H1 (cell line): Measurements from ENCODE around the gene AAMP. TPM values are rescaled to one million over a fixed set of nuclear protein-coding genes. Genes with fewer than 3 reads are reported as not detected.

ENCODE experiments used
- CTCF ChIA-PET: fragments of 300-600 bp; sonication (Branson Sonifier 250); formaldehyde crosslinking; loops from one replicate; lab custom pipeline; 2021; ENCODE audit not compliant: partially characterized antibody; lab: Charles Lee
- POLR2A ChIA-PET: fragments of 300-600 bp; sonication (Branson Sonifier 250); formaldehyde crosslinking; loops from one replicate; lab custom pipeline; 2021; ENCODE audit warnings: inconsistent platforms; ENCODE audit not compliant: partially characterized antibody; lab: Charles Lee
- DNase-seq, 2 experiments: peaks; one replicate each; pipeline versions ENCODE4 v3.0.0 to v3.0.0-alpha.2; 2010 to 2022; ENCODE audit warnings: low spot score in 2 of 2, low read depth in 1 of 2, mixed read lengths in 1 of 2
- FAIRE-seq: peaks from 2 replicates; lab custom pipeline; 2011; peaks lifted over from hg19 to GRCh38; lab: Jason Lieb, UNC
- H2AFZ ChIP-seq: 2 replicates; pipeline ENCODE4 v1.8.1; 2012; ENCODE audit warnings: low read length, inconsistent platforms
- H2AK5ac ChIP-seq: 2 replicates; pipeline ENCODE4 v1.6.1; 2013; ENCODE audit warnings: low read depth, low read length
- H2BK120ac ChIP-seq: replicated peaks from 2 replicates; pipeline ENCODE3; 2013; ENCODE audit warnings: low read depth, low read length, inconsistent platforms
- H2BK12ac ChIP-seq: 2 replicates; pipeline ENCODE4 v1.6.1; 2013; ENCODE audit warnings: low read depth, low read length
- H2BK15ac ChIP-seq: 2 replicates; pipeline ENCODE4 v1.6.1; 2013; ENCODE audit warnings: low read length
- H2BK20ac ChIP-seq: 2 replicates; pipeline ENCODE4 v1.6.1; 2013; ENCODE audit warnings: low read length
- H2BK5ac ChIP-seq: 2 replicates; pipeline ENCODE4 v1.6.1; 2013; ENCODE audit warnings: low read depth, low read length
- H3K14ac ChIP-seq: 2 replicates; pipeline ENCODE4 v1.6.1; 2013; ENCODE audit warnings: inconsistent platforms; ENCODE audit not compliant: insufficient read length
- H3K18ac ChIP-seq: 2 replicates; pipeline ENCODE4 v1.6.1; 2013; ENCODE audit warnings: low read length; ENCODE audit errors: extremely low read depth
- H3K23ac ChIP-seq: 2 replicates; pipeline ENCODE4 v1.6.1; 2013; ENCODE audit warnings: inconsistent platforms; ENCODE audit not compliant: insufficient read length
- H3K23me2 ChIP-seq: 2 replicates; pipeline ENCODE4 v1.6.1; 2013; ENCODE audit warnings: low read depth, low read length
- H3K27ac ChIP-seq: 2 replicates; pipeline ENCODE4 v1.6.1; 2011; ENCODE audit warnings: low read depth, low read length, inconsistent platforms
- H3K27me3 ChIP-seq, 4 experiments: replicated peaks in 1 of 4; 1 replicate in 1 of 4; 2 replicates in 3 of 4; pipeline versions ENCODE4 v1.6.1 to v1.8.1; 2011 to 2013; ENCODE audit warnings: low read length in 3 of 4, mild to moderate bottlenecking in 3 of 4, inconsistent platforms in 2 of 4, mixed read lengths in 2 of 4, moderate library complexity in 1 of 4; ENCODE audit not compliant: control insufficient read depth in 3 of 4, insufficient read depth in 3 of 4; ENCODE audit errors: extremely low read depth in 1 of 4
- H3K36me3 ChIP-seq, 4 experiments: 2 replicates each; pipeline versions ENCODE4 v1.6.1 to v1.8.1; 2011 to 2013; ENCODE audit warnings: mild to moderate bottlenecking in 4 of 4, low read length in 3 of 4, moderate library complexity in 2 of 4, control low read depth in 1 of 4, inconsistent platforms in 1 of 4; ENCODE audit not compliant: insufficient read depth in 4 of 4, control insufficient read depth in 2 of 4
- H3K4ac ChIP-seq: replicated peaks from 2 replicates; pipeline ENCODE3; 2013; ENCODE audit warnings: low read length, low read depth, mixed read lengths, inconsistent platforms; ENCODE audit not compliant: insufficient read length
- H3K4me1 ChIP-seq, 4 experiments: replicated peaks in 1 of 4; 1 replicate in 1 of 4; 2 replicates in 3 of 4; pipeline versions ENCODE4 v1.6.1 to v1.8.1; 2011 to 2013; ENCODE audit warnings: low read length in 3 of 4, inconsistent platforms in 2 of 4, mixed read lengths in 1 of 4; ENCODE audit not compliant: insufficient read depth in 4 of 4, control insufficient read depth in 3 of 4
- H3K4me2 ChIP-seq, 2 experiments: 2 replicates each; pipeline versions ENCODE4 v1.6.1 to v1.8.1; 2011 to 2013; ENCODE audit warnings: low read depth in 2 of 2, low read length in 2 of 2, control low read depth in 1 of 2, inconsistent platforms in 1 of 2, mild to moderate bottlenecking in 1 of 2; ENCODE audit not compliant: insufficient read depth in 1 of 2
- H3K4me3 ChIP-seq, 4 experiments: fragments of 200-600, 300-600 bp in 1 of 4; sonication (generic), shearing (Covaris generic), sonication (Bioruptor Twin) in 1 of 4; 2 replicates each; pipeline versions ENCODE4 v1.5.1 to v1.8.1; 2011 to 2016; ENCODE audit warnings: low read length in 4 of 4, low read depth in 3 of 4, control low read depth in 2 of 4, inconsistent platforms in 2 of 4, mild to moderate bottlenecking in 2 of 4, mixed read lengths in 1 of 4, moderate library complexity in 1 of 4; ENCODE audit not compliant: insufficient read depth in 2 of 4; ENCODE audit errors: extremely low read depth in 1 of 4
- H3K56ac ChIP-seq: replicated peaks from 2 replicates; pipeline ENCODE3; 2013; ENCODE audit warnings: low read depth, mild to moderate bottlenecking, mixed read lengths, low read length, inconsistent platforms; ENCODE audit not compliant: insufficient read length
- H3K79me1 ChIP-seq: 2 replicates; pipeline ENCODE4 v1.6.1; 2013; ENCODE audit warnings: low read depth, low read length, control low read depth
- H3K79me2 ChIP-seq, 2 experiments: 2 replicates each; pipeline versions ENCODE4 v1.6.1 to v1.8.1; 2012 to 2013; ENCODE audit warnings: low read length in 2 of 2, mild to moderate bottlenecking in 2 of 2, inconsistent platforms in 1 of 2; ENCODE audit not compliant: insufficient read depth in 2 of 2, control insufficient read depth in 1 of 2
- H3K9ac ChIP-seq, 4 experiments: replicated peaks in 1 of 4; 1 replicate in 1 of 4; 2 replicates in 3 of 4; pipeline versions ENCODE4 v1.6.1 to v1.8.1; 2011 to 2013; ENCODE audit warnings: low read depth in 3 of 4, low read length in 3 of 4, control low read depth in 2 of 4, mild to moderate bottlenecking in 2 of 4, moderate library complexity in 2 of 4, inconsistent platforms in 1 of 4; ENCODE audit errors: extremely low read depth in 1 of 4
- H3K9me3 ChIP-seq, 2 experiments: 2 replicates each; pipeline versions ENCODE4 v1.6.1 to v1.8.1; 2012 to 2013; ENCODE audit warnings: mild to moderate bottlenecking in 2 of 2, moderate library complexity in 2 of 2, control low read depth in 1 of 2, inconsistent platforms in 1 of 2, low read depth in 1 of 2, low read length in 1 of 2, mixed read lengths in 1 of 2; ENCODE audit not compliant: insufficient read depth in 2 of 2
- H4K20me1 ChIP-seq, 2 experiments: replicated peaks in 1 of 2; 2 replicates each; pipeline versions ENCODE3 to v1.8.1; 2011 to 2013; ENCODE audit warnings: inconsistent platforms in 2 of 2, low read length in 2 of 2, mild to moderate bottlenecking in 1 of 2; ENCODE audit not compliant: insufficient read depth in 2 of 2, control insufficient read depth in 1 of 2
- H4K5ac ChIP-seq: 2 replicates; pipeline ENCODE4 v1.6.1; 2013; ENCODE audit warnings: low read length, low read depth, mixed read lengths, inconsistent platforms; ENCODE audit not compliant: insufficient read length
- H4K8ac ChIP-seq: 2 replicates; pipeline ENCODE4 v1.8.0; 2013; ENCODE audit warnings: mild to moderate bottlenecking, moderate library complexity, low read length, inconsistent platforms; ENCODE audit not compliant: insufficient read depth; ENCODE audit errors: extremely low read depth
- H4K91ac ChIP-seq: replicated peaks from 2 replicates; pipeline ENCODE3; 2013; ENCODE audit warnings: low read length, mixed read lengths, inconsistent platforms; ENCODE audit not compliant: insufficient read length
- ATF3 ChIP-seq: IDR thresholded peaks from 2 replicates; pipeline ENCODE4 v1.6.1; 2011; ENCODE audit warnings: low read depth, mild to moderate bottlenecking, low read length; ENCODE audit not compliant: insufficient read depth
- CTBP2 ChIP-seq: IDR thresholded peaks from 2 replicates; pipeline ENCODE4 v1.7.0; 2011; ENCODE audit warnings: borderline replicate concordance, mild to moderate bottlenecking, moderate library complexity, mixed read lengths, low read length; ENCODE audit not compliant: insufficient read depth, insufficient read length
- MAFK ChIP-seq: IDR thresholded peaks from 2 replicates; pipeline ENCODE4 v1.6.1; 2012; ENCODE audit warnings: low read depth, mild to moderate bottlenecking, improper control_type of control experiment, low read length
- PHF8 ChIP-seq: fragments of 200-600 bp; sonication (generic); conservative IDR thresholded peaks from 2 replicates; pipeline ENCODE4 v1.7.1; 2012; ENCODE audit warnings: low read depth, mild to moderate bottlenecking, inconsistent platforms, low read length, moderate library complexity
- POU5F1 ChIP-seq: IDR thresholded peaks from 2 replicates; pipeline ENCODE4 v1.6.1; 2011; ENCODE audit warnings: low read depth, mild to moderate bottlenecking, low read length, moderate library complexity
- SIRT6 ChIP-seq: IDR thresholded peaks from one replicate; pipeline ENCODE4 v1.7.1; 2012; ENCODE audit warnings: low read length, inconsistent platforms
- SIX5 ChIP-seq: IDR thresholded peaks from 2 replicates; pipeline ENCODE4 v1.6.1; 2011; ENCODE audit warnings: mild to moderate bottlenecking, low read depth, low read length
- SP4 ChIP-seq: IDR thresholded peaks from 2 replicates; pipeline ENCODE4 v1.6.1; 2012; ENCODE audit warnings: low read length, inconsistent platforms
- SRF ChIP-seq: IDR thresholded peaks from 2 replicates; pipeline ENCODE4 v1.6.1; 2011; ENCODE audit warnings: mild to moderate bottlenecking, low read depth, low read length, moderate library complexity
- YY1 ChIP-seq: IDR thresholded peaks from 2 replicates; pipeline ENCODE4 v1.6.1; 2011; ENCODE audit warnings: low read depth, mild to moderate bottlenecking, low read length
- WGBS, 2 experiments: shearing (Covaris generic) in 1 of 2; methylation state at CpG; one replicate each; pipeline versions ENCODE4 v1.1.6 to v1.1.7; 2013 to 2015; ENCODE audit warnings: low lambda C conversion rate in 2 of 2, mixed read lengths in 2 of 2, inconsistent platforms in 1 of 2, low coverage in 1 of 2, missing lambda C conversion rate in 1 of 2; ENCODE audit not compliant: insufficient replicate concordance in 2 of 2, insufficient coverage in 1 of 2, insufficient read length in 1 of 2; ENCODE audit errors: extremely low coverage in 1 of 2, missing lambda C conversion rate in 1 of 2; 5-methylcytosine and 5-hydroxymethylcytosine counted together
- polyA plus RNA-seq, 7 experiments: library from polyadenylated mRNA; depleted of rRNA in 3 of 7; stranded (reverse) in 5 of 7; unstranded in 2 of 7; fragments of >200 nt in 5 of 7; fragments of 200-250 nt in 2 of 7; gene quantifications; 1 replicate in 5 of 7; 2 replicates in 1 of 7; 4 replicates in 1 of 7; pipeline versions ENCODE4 v1.2.1 to v1.2.3, GENCODE V29; 2011 to 2013; ENCODE audit warnings: missing spikeins in 2 of 7, mixed read lengths in 2 of 7
- total RNA-seq: library from RNA; stranded (reverse); fragmentation: NEBNext Ultra II Directional; extraction: Animal tissue kit (Norgen Biotek cat#: 25700); gene quantifications from 2 replicates; pipeline ENCODE4 v1.2.1, GENCODE V29; 2021

AAMP gene
- total and polyA plus RNA-seq, 2 of the 8 experiments (the other 6 are each of a cell fraction or from before 2014, with no cell fraction given) = 119 to 125 TPM

- Histone ChIP-seq H3K9me3 (no peaks in the 10 kb centered on the region), H4K5ac (no peak overlapping the region), H2BK20ac (no peak overlapping the region), H3K36me3 (peaks cover 17 to 64% (median 42%) of the 10 kb centered on the region in 4 experiments), H3K4me3 (no peak overlapping the region), H3K27me3 (no peaks in the 10 kb centered on the region), H2AK5ac (no peak overlapping the region), H3K4me1 (no peaks in the 10 kb centered on the region), H3K23me2 (no peaks in the 10 kb centered on the region), H3K4me2 (no peak overlapping the region), H3K27ac (no peak overlapping the region), H4K20me1 (peaks cover 7 to 10% of the 10 kb centered on the region in 2 experiments), H2BK120ac (no peak overlapping the region), H3K56ac (no peak overlapping the region), H4K91ac (no peak overlapping the region), H3K18ac (no peak overlapping the region), H3K23ac (no peak overlapping the region), H2BK5ac (no peak overlapping the region), H2BK12ac (no peak overlapping the region), H3K79me1 (no peaks in the 10 kb centered on the region), H4K8ac (no peak overlapping the region), H3K4ac (no peak overlapping the region), H3K9ac (no peak overlapping the region), H2AFZ (no peak overlapping the region), H2BK15ac (no peak overlapping the region), H3K79me2 (peaks cover 8 to 37% of the 10 kb centered on the region in 2 experiments), H3K14ac (no peak overlapping the region)
- no peak for DNase-seq
- TF ChIP-seq YY1 = no peak
- no peak for TF ChIP-seq SP4
- no peak for TF ChIP-seq SIRT6
- no peak for TF ChIP-seq PHF8
- TF ChIP-seq SIX5 = no peak
- TF ChIP-seq ATF3 = no peak
- no peak for TF ChIP-seq POU5F1
- no peak for TF ChIP-seq CTBP2
- TF ChIP-seq SRF = no peak
- no peak for TF ChIP-seq MAFK
- CTCF ChIA-PET = interaction anchor here (0.7 to 1.0 kb wide), 5 partner anchors 9 to 56 kb away, joined by 3 to 4 read pairs (median 3); no protein-coding TSS in a partner anchor
- FAIRE-seq = no peak
- POLR2A ChIA-PET = no interaction called here
- WGBS, 2 experiments = 92% methylated on average over 3 of the region's 3 CpGs; no CpG with 5 or more reads in 1 of the 2 experiments
Measured at GRCh38 chr2:218226903-218227302, 43.0 kb downstream of the AAMP start.
